ENCODE measurements around the gene RNGTT.

- TF ChIP-seq EZH2 (IDR thresholded peaks at IDR 0.05; ENCODE audit: low read depth) (no peak), CTCF (conservative IDR thresholded peaks at IDR 0.05) (no peak)
These were observed 107.8 kb downstream of the RNGTT start for GRCh38 chr6:88855541-88856147.
